Neural progenitor cell (in vitro differentiated cells): ENCODE measurements around the gene CLTCL1. TPM values are rescaled to one million over a fixed set of nuclear protein-coding genes. Genes with fewer than 3 reads are reported as not detected.

Experiments used
- DNase-seq: peaks from one replicate; pipeline ENCODE4 v3.0.0-alpha.2; 2016; ENCODE audit warnings: low spot score
- H2AFZ ChIP-seq: fragments of 200-600 bp; sonication (generic); replicated peaks from 2 replicates; pipeline ENCODE4 v1.6.1; 2016; ENCODE audit warnings: antibody characterized with exemption
- H3F3A ChIP-seq: fragments of 200-600 bp; sonication (generic); 2 replicates; pipeline ENCODE4 v1.6.1; 2016; ENCODE audit warnings: antibody characterized with exemption, low read depth
- H3K27ac ChIP-seq: fragments of 200-600 bp; sonication (generic); 2 replicates; pipeline ENCODE4 v1.5.1; 2016; ENCODE audit warnings: mild to moderate bottlenecking
- H3K27me3 ChIP-seq: fragments of 200-600 bp; sonication (generic); 2 replicates; pipeline ENCODE4 v1.6.1; 2016; ENCODE audit warnings: mild to moderate bottlenecking, moderate library complexity
- H3K36me3 ChIP-seq: fragments of 200-600 bp; sonication (generic); 2 replicates; pipeline ENCODE4 v1.5.1; 2016
- H3K4me1 ChIP-seq: fragments of 200-600 bp; sonication (generic); 2 replicates; pipeline ENCODE4 v1.6.1; 2016; ENCODE audit warnings: mixed run types
- H3K4me2 ChIP-seq: fragments of 200-600 bp; sonication (generic); 2 replicates; pipeline ENCODE4 v1.6.1; 2016
- H3K4me3 ChIP-seq: fragments of 200-600 bp; sonication (generic); 2 replicates; pipeline ENCODE4 v1.5.1; 2016
- H3K79me2 ChIP-seq: fragments of 200-600 bp; sonication (generic); 2 replicates; pipeline ENCODE4 v1.6.1; 2016; ENCODE audit warnings: low read depth
- H3K9ac ChIP-seq: fragments of 200-600 bp; sonication (generic); 2 replicates; pipeline ENCODE4 v1.6.1; 2016
- H3K9me3 ChIP-seq: fragments of 200-600 bp; sonication (generic); 2 replicates; pipeline ENCODE4 v1.5.1; 2016; ENCODE audit warnings: low read depth
- H4K20me1 ChIP-seq: fragments of 200-600 bp; sonication (generic); 2 replicates; pipeline ENCODE4 v1.6.1; 2016; ENCODE audit warnings: low read depth
- H3K27ac Mint-ChIP-seq: 3 replicates; pipeline ENCODE4 v1.8.0; 2021; ENCODE audit warnings: mixed read lengths
- H3K27me3 Mint-ChIP-seq: 2 replicates; pipeline ENCODE4 v1.8.0; 2022; ENCODE audit warnings: low read depth, mild to moderate bottlenecking, inconsistent platforms, moderate library complexity, mixed read lengths; ENCODE audit not compliant: insufficient read depth
- H3K36me3 Mint-ChIP-seq: 3 replicates; pipeline ENCODE4 v1.8.0; 2021; ENCODE audit warnings: mixed read lengths
- H3K4me1 Mint-ChIP-seq: 3 replicates; pipeline ENCODE4 v1.8.0; 2021; ENCODE audit warnings: mixed read lengths
- H3K4me3 Mint-ChIP-seq: 3 replicates; pipeline ENCODE4 v1.8.0; 2021; ENCODE audit warnings: mild to moderate bottlenecking, moderate library complexity, mixed read lengths
- H3K9me3 Mint-ChIP-seq: 3 replicates; pipeline ENCODE4 v1.8.0; 2020; ENCODE audit warnings: mixed read lengths
- EZH2 ChIP-seq: fragments of 200-600 bp; sonication (generic); IDR thresholded peaks from 2 replicates; pipeline ENCODE4 v1.6.1; 2017; ENCODE audit warnings: antibody characterized with exemption, mild to moderate bottlenecking, moderate library complexity
- EZH2phosphoT487 ChIP-seq: fragments of 200-600 bp; sonication (generic); IDR thresholded peaks from 2 replicates; pipeline ENCODE4 v1.6.1; 2017; ENCODE audit warnings: antibody characterized with exemption
- total RNA-seq: library from RNA; depleted of rRNA; stranded (reverse); fragments of >200 nt; gene quantifications from 2 replicates; pipeline ENCODE4 v1.2.3, GENCODE V29; 2015; ENCODE audit warnings: low replicate concordance
- TF ChIP-seq, protein P1 (sequence below): fragments of 200-600 bp; sonication (generic); IDR thresholded peaks from 2 replicates; pipeline ENCODE4 v1.5.1; 2017; ENCODE audit warnings: antibody characterized with exemption, mild to moderate bottlenecking

The CLTCL1 gene
- total RNA-seq, 1 donor from 2014 or later, result 13.7 TPM

GRCh38 chr22:19207401-19207808, 84.1 kb downstream of the CLTCL1 start:
- no peaks in the 10 kb centered on the region for H3K79me2 ChIP-seq
- no peak overlapping the region for H3K27ac ChIP-seq
- H3K9ac ChIP-seq, result no peak overlapping the region
- H2AFZ ChIP-seq, result no peak overlapping the region
- no peaks in the 10 kb centered on the region for H4K20me1 ChIP-seq
- TF ChIP-seq, protein P1, sequence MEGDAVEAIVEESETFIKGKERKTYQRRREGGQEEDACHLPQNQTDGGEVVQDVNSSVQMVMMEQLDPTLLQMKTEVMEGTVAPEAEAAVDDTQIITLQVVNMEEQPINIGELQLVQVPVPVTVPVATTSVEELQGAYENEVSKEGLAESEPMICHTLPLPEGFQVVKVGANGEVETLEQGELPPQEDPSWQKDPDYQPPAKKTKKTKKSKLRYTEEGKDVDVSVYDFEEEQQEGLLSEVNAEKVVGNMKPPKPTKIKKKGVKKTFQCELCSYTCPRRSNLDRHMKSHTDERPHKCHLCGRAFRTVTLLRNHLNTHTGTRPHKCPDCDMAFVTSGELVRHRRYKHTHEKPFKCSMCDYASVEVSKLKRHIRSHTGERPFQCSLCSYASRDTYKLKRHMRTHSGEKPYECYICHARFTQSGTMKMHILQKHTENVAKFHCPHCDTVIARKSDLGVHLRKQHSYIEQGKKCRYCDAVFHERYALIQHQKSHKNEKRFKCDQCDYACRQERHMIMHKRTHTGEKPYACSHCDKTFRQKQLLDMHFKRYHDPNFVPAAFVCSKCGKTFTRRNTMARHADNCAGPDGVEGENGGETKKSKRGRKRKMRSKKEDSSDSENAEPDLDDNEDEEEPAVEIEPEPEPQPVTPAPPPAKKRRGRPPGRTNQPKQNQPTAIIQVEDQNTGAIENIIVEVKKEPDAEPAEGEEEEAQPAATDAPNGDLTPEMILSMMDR, result no peak
- TF ChIP-seq EZH2 (no peak), EZH2phosphoT487 (no peak)
- Mint-ChIP-seq H3K4me3 (no peak overlapping the region), H3K9me3 (no peaks in the 10 kb centered on the region), H3K36me3 (peaks cover 2% of the 10 kb centered on the region), H3K27ac (no peak overlapping the region), H3K27me3 (peaks cover 4% of the 10 kb centered on the region), H3K4me1 (peaks cover 5% of the 10 kb centered on the region)
- H3K36me3 ChIP-seq, result no peaks in the 10 kb centered on the region
- H3K4me2 ChIP-seq, result no peak overlapping the region
- no peaks in the 10 kb centered on the region for H3K9me3 ChIP-seq
- no peaks in the 10 kb centered on the region for H3K4me1 ChIP-seq
- no peak overlapping the region for H3K4me3 ChIP-seq
- DNase-seq, result no peak
- no peaks in the 10 kb centered on the region for H3K27me3 ChIP-seq
- no peaks in the 10 kb centered on the region for H3F3A ChIP-seq

DNA sequence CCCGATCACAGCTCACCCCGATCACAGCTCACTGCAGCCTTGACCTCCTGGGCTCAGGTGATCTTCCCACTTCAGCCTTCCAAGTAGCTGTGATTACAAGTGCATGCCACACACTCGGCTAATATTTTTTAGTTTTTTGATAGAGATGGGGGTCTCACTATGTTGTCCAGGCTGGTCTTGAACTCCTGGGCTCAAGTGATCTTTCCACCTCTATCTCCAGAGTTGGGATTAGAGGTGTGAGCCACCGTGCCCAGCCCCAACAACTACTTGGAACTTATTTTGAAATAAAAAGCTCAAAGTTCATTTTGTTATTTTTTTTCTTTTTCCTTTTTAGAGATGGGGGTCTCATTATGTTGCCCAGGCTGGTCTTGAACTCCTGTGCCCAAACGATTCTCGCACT, 85.2 kb downstream of the CLTCL1 start:
- Histone ChIP-seq H3K27ac (no peak overlapping the region), H4K20me1 (no peaks in the 10 kb centered on the region), H2AFZ (no peak overlapping the region), H3F3A (no peaks in the 10 kb centered on the region), H3K9me3 (no peaks in the 10 kb centered on the region), H3K79me2 (no peaks in the 10 kb centered on the region), H3K36me3 (no peaks in the 10 kb centered on the region), H3K4me3 (no peak overlapping the region), H3K9ac (no peak overlapping the region), H3K4me1 (no peaks in the 10 kb centered on the region), H3K27me3 (no peaks in the 10 kb centered on the region), H3K4me2 (no peak overlapping the region)
- Mint-ChIP-seq H3K27me3 (peaks cover 4% of the 10 kb centered on the region), H3K4me1 (peaks cover 5% of the 10 kb centered on the region), H3K4me3 (no peak overlapping the region), H3K9me3 (no peaks in the 10 kb centered on the region), H3K36me3 (peaks cover 2% of the 10 kb centered on the region), H3K27ac (no peak overlapping the region)
- no peak for DNase-seq
- TF ChIP-seq EZH2 (no peak), EZH2phosphoT487 (no peak)
- TF ChIP-seq, protein P1, result no peak

- H3K4me3 ChIP-seq, result no peak overlapping the region
- no peak overlapping the region for H2AFZ ChIP-seq
- no peak overlapping the region for H3K9ac ChIP-seq
- Mint-ChIP-seq H3K4me3 (no peak overlapping the region), H3K27me3 (peaks cover under 1% of the 10 kb centered on the region), H3K9me3 (no peaks in the 10 kb centered on the region), H3K36me3 (peaks cover 2% of the 10 kb centered on the region), H3K4me1 (peaks cover 5% of the 10 kb centered on the region), H3K27ac (no peak overlapping the region)
- H3K9me3 ChIP-seq, result no peaks in the 10 kb centered on the region
- H3K27me3 ChIP-seq, result no peaks in the 10 kb centered on the region
- H3K79me2 ChIP-seq, result no peaks in the 10 kb centered on the region
- no peaks in the 10 kb centered on the region for H3F3A ChIP-seq
- DNase-seq, result no peak
- TF ChIP-seq EZH2phosphoT487, result no peak
- TF ChIP-seq, protein P1, result no peak
- no peak for TF ChIP-seq EZH2
- no peak overlapping the region for H3K27ac ChIP-seq
- H4K20me1 ChIP-seq, result no peaks in the 10 kb centered on the region
- no peaks in the 10 kb centered on the region for H3K4me1 ChIP-seq
- no peaks in the 10 kb centered on the region for H3K36me3 ChIP-seq
- H3K4me2 ChIP-seq, result no peak overlapping the region
Measured at GRCh38 chr22:19204640-19205039, 86.9 kb downstream of the CLTCL1 start.
